ENCODE measurements around the gene PPP1R12B.
"Not testable (repeated sequence)": the region's sequence is repeated elsewhere in the genome, so short reads cannot be mapped to it uniquely, and the experiment has no call there.

PPP1R12B gene

DNA sequence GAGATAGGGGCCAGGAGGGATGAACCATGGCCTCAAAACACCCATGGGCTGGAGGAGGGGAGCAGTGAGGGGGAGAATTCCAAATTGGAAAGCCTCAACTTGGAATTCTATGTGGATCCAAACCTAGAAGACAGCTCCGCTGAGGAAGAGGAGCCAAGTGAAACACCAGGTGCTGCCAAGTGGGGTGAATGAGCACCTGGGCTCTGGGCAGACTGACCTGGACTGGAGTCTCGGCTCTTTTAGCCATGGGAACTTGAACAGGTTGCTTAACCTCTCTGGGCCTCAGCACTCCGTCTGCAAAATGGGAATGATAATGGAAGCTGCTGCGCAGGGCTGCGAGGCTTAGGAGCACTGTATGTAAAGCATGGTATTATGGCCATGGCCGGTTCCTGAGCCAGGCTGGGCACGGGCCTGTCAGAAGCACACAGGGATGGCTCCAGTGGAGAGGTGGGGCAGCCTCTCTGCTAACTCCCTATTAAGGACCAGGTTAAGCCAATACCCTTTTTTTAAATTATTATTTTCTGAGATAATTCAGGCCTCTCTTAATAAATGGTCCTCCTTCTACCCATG lies 280.2 kb downstream of the PPP1R12B start:
- no peak overlapping the region for H3K4me3 ChIP-seq (replicated peaks in 1 of 2; ENCODE audit: low read depth in 2 of 2, low read length in 2 of 2)
- no peak for DNase-seq (ENCODE audit: low read depth in 2 of 2)
- TF ChIP-seq, protein P1, sequence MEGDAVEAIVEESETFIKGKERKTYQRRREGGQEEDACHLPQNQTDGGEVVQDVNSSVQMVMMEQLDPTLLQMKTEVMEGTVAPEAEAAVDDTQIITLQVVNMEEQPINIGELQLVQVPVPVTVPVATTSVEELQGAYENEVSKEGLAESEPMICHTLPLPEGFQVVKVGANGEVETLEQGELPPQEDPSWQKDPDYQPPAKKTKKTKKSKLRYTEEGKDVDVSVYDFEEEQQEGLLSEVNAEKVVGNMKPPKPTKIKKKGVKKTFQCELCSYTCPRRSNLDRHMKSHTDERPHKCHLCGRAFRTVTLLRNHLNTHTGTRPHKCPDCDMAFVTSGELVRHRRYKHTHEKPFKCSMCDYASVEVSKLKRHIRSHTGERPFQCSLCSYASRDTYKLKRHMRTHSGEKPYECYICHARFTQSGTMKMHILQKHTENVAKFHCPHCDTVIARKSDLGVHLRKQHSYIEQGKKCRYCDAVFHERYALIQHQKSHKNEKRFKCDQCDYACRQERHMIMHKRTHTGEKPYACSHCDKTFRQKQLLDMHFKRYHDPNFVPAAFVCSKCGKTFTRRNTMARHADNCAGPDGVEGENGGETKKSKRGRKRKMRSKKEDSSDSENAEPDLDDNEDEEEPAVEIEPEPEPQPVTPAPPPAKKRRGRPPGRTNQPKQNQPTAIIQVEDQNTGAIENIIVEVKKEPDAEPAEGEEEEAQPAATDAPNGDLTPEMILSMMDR (IDR thresholded peaks at IDR 0.05; ENCODE audit: low read depth, low read length): no peak

DNA sequence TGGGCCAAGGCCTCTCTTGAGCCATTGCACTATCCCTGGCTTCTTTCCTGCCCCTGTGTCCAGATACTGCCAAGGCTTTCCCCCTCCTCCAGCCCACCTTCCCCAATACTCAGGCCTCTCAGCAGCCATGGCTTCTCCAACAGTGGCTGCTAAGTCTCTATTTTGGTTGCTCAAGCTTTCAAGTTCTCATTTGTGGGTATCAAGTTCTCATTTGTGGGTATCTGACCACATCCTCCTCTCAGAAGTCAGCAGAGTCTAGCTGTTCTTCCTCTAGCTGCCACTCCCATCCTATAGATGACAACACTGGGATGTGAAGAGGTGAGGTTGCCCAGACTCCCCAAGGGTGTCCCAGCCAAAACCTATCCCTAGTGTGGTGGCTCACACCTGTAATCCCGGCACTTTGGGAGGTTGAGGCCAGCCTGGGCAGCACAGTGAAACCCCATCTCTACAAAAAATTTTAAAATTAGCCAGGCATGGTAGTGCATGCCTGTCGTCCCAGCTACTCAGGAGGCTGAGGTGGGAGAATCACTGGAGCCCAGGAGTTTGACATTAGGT lies 280.8 kb downstream of the PPP1R12B start:
- not testable (repeated sequence) for H3K4me3 ChIP-seq (replicated peaks in 1 of 2; ENCODE audit: low read depth in 2 of 2, low read length in 2 of 2); DNase-seq (ENCODE audit: low read depth in 2 of 2)

DNA sequence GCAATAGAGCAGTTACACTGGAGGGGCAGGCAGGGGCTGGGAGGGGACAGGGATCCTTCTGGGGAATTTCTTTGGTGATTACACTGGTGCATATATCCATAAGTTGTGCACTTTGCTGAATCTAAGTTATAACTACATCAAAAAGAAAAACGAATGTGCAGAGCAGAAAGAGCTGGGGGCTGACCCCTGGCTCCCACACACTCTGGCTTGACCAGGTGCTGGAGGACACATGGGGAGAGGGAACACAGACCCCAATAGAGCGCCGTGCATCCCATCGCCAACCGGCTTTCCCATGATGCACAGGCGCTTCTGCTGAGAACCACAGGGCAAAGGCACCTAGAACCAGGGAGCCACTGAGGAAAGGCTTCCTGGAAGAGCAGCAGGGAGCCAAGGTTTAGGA lies 281.6 kb downstream of the PPP1R12B start:
- not testable (repeated sequence) for DNase-seq (ENCODE audit: low read depth in 2 of 2); H3K4me3 ChIP-seq (replicated peaks in 1 of 2; ENCODE audit: low read depth in 2 of 2, low read length in 2 of 2)

DNA sequence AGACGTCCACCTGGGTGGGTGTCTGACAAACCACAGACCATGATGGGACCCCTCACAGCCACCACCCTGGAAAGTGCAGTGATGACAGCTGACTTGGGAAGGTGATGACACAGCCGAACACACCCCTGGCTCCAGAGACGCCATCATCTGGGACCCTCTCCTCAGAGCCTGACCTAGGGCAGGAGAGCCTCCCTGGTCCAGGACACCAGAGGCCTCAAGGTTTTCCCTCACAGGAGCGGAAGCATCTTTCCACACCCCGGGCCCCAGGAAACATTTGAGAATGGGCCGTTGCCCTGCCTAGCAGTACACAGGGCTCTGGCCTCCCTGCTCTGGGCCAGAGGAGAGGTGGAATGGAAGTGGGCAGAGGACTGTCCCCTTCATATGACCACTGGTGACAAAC lies 282.0 kb downstream of the PPP1R12B start:
- DNase-seq (ENCODE audit: low read depth in 2 of 2): no peak
- TF ChIP-seq, protein P1 (IDR thresholded peaks at IDR 0.05; ENCODE audit: low read depth, low read length): no peak
- no peak overlapping the region for H3K4me3 ChIP-seq (replicated peaks in 1 of 2; ENCODE audit: low read depth in 2 of 2, low read length in 2 of 2)

DNA sequence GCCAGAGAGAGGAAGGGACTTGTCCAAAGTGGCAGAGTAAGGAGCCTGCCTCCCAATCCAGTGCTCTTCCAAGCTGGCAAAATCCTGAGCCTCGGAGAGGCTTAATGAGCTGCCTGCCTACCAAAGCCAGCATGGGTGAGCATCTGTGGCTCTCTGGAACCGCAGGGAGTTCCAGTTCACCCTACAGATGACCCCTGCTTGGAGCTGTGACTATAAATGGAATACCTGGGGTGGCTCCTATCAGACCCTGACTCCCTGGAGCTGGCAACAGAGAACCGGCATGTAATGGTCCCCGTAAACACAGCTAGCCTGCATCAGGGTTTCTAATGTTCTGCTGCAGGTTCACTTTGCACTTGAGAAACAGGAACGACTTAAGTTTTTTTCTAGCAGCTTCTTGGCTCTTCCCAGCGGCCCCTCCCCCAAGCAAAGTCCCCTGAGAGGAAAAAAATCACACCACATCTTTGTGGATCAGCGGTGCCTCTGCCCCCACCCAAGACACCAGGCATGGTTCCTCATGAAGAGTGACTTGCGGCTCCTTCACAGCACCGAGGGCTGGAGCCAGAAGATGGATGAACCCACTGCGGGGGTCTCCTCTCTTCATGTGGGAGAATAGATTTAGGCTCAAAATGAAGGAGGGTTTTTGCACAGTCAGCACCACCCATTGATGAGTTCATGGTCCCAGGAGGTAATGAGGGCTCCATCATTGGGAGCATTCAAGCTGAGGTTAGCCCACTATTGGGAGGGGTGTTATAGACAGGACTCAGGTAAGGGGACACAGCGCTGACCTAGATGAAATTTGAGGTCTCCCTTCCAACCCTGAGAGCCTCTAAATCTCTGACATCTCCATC lies 282.8 kb downstream of the PPP1R12B start:
- TF ChIP-seq, protein P1 (IDR thresholded peaks at IDR 0.05; ENCODE audit: low read depth, low read length): no peak
- H3K4me3 ChIP-seq (replicated peaks in 1 of 2; ENCODE audit: low read depth in 2 of 2, low read length in 2 of 2): no peak overlapping the region
- no peak for DNase-seq (ENCODE audit: low read depth in 2 of 2)

DNA sequence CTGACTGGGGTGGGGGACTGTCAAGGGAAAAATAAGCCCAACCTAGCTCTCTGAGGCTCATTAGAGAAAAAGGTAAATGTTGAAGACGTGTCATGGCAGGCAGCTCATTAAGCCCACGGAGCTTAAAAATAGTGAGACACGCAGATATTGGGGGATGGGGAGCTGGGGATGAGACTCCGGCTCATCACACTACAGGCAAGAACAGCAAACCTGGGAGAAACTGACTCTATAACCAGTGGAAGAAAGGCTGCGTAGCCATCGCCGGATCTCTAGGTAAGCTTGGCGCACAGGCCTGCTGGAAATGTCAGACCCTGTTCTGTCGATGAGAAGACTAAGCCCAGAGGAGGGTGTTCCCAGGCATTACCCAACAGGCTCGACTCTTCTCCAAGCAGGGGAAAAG lies 283.7 kb downstream of the PPP1R12B start:
- TF ChIP-seq, protein P1 (IDR thresholded peaks at IDR 0.05; ENCODE audit: low read depth, low read length): no peak
- H3K4me3 ChIP-seq (replicated peaks in 1 of 2; ENCODE audit: low read depth in 2 of 2, low read length in 2 of 2): no peak overlapping the region
- no peak for DNase-seq (ENCODE audit: low read depth in 2 of 2)

DNA sequence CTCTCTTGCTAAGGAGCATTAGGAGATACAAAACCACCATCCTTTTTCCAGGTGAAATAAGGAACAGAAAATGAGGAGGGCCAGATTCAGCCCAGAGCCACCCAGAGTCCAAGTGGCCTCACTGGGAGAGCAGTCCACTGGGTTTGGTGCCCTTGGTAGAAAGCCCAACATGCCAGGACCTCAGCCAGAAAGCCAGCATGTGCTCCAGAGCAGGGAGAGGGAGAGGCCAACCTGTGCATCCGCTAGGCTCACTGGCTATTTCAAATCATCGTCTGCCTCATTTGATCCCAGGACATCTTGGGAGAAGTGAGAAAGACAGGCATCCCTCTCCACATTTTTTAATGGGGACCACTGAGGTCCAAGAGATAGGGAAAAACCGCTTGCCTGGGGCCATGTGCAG lies 287.7 kb downstream of the PPP1R12B start:
- H3K4me3 ChIP-seq (replicated peaks in 1 of 2; ENCODE audit: low read depth in 2 of 2, low read length in 2 of 2); DNase-seq (ENCODE audit: low read depth in 2 of 2): not testable (repeated sequence)

DNA sequence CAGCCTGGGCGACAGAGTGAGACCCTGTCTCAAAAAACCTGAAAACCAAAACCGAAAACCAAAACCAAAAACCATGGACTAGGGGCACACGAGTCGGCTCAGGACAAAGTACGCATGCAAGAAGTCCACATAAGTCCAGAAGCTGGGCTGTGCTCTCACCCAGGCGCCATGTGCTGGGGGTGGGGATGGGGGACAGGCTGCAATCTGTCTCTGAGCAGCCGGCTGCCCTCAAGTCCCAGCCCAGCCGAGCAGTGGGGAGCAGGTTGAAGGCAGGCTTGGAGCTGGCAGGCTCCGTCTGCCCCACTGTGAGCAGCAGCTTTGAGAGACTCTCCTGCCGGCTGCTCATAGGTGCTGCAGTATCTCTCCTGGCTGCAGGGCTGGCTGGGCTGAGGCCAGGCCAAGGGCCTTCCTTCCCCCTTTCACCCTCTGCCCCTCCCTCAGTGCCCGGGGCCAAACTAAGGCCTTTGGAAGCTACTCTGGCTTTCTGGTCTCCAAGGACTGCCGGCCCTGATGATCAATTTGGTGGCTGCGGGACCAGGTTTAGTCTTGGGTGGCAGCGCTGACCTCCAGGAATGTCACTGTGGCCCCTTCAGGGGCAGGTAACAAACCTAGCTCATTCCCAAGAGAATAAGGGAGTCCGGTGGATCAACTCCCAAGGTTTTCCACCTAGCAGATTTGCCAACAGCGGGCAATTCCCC lies 289.0 kb downstream of the PPP1R12B start:
- DNase-seq (ENCODE audit: low read depth in 2 of 2): not testable (repeated sequence)

More for the DNA sequence above, 289.0 kb downstream of the PPP1R12B start:
- H3K4me3 ChIP-seq (replicated peaks in 1 of 2; ENCODE audit: low read depth in 2 of 2, low read length in 2 of 2): not testable (repeated sequence)

Measured in cardiac fibroblast (primary cell).